ENCODE data around the gene FNIP2. TPM values are rescaled to one million over a fixed set of nuclear protein-coding genes. Genes with fewer than 3 reads are reported as not detected.
"Not testable (repeated sequence)": the region's sequence is repeated elsewhere in the genome, so short reads cannot be mapped to it uniquely, and the experiment has no call there.

The FNIP2 gene
- total and polyA plus RNA-seq, 9 of the 15 experiments (the other 6 are each of a cell fraction or from before 2014, with no cell fraction given), result 1.7 to 15.5 (median 8.3) TPM

DNA sequence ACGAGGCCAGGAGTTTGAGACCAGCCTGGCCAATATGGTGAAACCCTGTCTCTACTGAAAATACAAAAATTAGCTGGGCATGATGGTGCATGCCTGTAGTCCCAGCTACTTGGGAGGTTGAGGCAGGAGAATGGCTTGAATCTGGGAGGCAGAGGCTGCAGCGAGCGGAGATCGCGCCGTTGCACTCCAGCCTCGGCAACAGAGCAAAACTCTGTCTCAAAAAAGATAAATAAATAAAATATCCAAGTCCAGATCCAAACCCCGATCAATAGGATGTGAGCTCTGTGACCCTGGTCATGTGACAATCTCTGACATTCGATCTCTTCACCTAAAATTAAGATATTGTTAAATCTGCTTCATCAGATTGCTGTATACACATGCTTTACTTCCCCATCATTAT lies 187.5 kb downstream of the FNIP2 start:
- H3K79me2 ChIP-seq (ENCODE audit: control insufficient read depth, insufficient read depth, low read length); CTCF ChIA-PET (ENCODE audit: low intra/inter-chr PET ratio); H3K4me2 ChIP-seq (ENCODE audit: insufficient read depth, low read length); H3K27ac ChIP-seq (ENCODE audit: extremely low read depth, low read depth, low read length); H3K4me3 ChIP-seq; H3K4me1 ChIP-seq (replicated peaks in 1 of 2; ENCODE audit: control insufficient read depth in 2 of 2, insufficient read depth in 2 of 2, low read length in 2 of 2); H3K9ac ChIP-seq (ENCODE audit: insufficient read depth in 1 of 2, low read depth in 2 of 2, low read length in 2 of 2); ATAC-seq; H4K20me1 ChIP-seq (replicated peaks; ENCODE audit: control insufficient read depth, insufficient read depth, low read length); H2AFZ ChIP-seq (ENCODE audit: low read depth, low read length); FAIRE-seq; H3K9me1 ChIP-seq (ENCODE audit: control insufficient read depth, insufficient read depth, low read length); BruUV-seq (replicated peaks); H3K9me3 ChIP-seq (replicated peaks; ENCODE audit: control insufficient read depth, insufficient read depth, low read depth, low read length); H3K36me3 ChIP-seq (ENCODE audit: control insufficient read depth, insufficient read depth, low read length); POLR2A ChIA-PET; H3K27me3 ChIP-seq (ENCODE audit: control insufficient read depth in 2 of 2, insufficient read depth in 2 of 2, low read length in 2 of 2); intact Hi-C loops (cut with micrococcal nuclease); in situ Hi-C loops (cut with MboI); DNase-seq (ENCODE audit: extremely low read depth in 1 of 4, low spot score in 3 of 4): not testable (repeated sequence)
- 0 out of 2 replicates have a peak, but pooled peaks have one; percentile 26 for TF ChIP-seq EGR1 (conservative IDR thresholded peaks at IDR 0.05)
- TF ChIP-seq, protein P1, sequence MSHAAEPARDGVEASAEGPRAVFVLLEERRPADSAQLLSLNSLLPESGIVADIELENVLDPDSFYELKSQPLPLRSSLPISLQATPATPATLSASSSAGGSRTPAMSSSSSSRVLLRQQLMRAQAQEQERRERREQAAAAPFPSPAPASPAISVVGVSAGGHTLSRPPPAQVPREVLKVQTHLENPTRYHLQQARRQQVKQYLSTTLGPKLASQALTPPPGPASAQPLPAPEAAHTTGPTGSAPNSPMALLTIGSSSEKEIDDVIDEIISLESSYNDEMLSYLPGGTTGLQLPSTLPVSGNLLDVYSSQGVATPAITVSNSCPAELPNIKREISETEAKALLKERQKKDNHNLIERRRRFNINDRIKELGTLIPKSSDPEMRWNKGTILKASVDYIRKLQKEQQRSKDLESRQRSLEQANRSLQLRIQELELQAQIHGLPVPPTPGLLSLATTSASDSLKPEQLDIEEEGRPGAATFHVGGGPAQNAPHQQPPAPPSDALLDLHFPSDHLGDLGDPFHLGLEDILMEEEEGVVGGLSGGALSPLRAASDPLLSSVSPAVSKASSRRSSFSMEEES (CRISPR knock-in tag; IDR thresholded peaks at IDR 0.05), result peak; percentile 14; the same call in 1 of the 2 replicates
- WGBS (ENCODE audit: insufficient coverage, low coverage, missing lambda C conversion rate), result 65% methylated on average over 9 of the region's 9 CpGs

DNA sequence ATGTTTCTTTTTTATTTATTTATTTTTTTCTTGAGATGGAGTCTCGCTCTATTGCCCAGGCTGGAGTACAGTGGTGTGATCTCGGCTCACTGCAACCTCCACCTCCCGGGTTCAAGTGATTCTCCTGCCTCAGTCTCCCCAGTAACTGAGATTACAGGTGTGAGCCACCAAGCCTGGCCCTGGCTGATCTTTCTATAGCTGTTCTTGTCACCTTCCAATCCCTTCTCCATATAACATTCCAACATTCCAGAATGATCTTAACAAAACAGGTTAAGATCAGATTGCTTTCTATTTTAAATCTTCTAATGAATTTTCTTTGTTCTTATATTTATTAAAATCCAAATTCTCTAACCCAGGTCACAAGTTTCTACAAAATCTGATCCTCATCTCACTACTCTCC lies 188.1 kb downstream of the FNIP2 start:
- intact Hi-C loops (cut with micrococcal nuclease); BruUV-seq (replicated peaks): not testable (repeated sequence)
- WGBS (ENCODE audit: insufficient coverage, low coverage, missing lambda C conversion rate), result 37% methylated on average over 2 of the region's 3 CpGs

More for the DNA sequence above, 188.1 kb downstream of the FNIP2 start:
- H3K4me2 ChIP-seq (ENCODE audit: insufficient read depth, low read length); DNase-seq (ENCODE audit: extremely low read depth in 1 of 4, low spot score in 3 of 4); H3K9me3 ChIP-seq (replicated peaks; ENCODE audit: control insufficient read depth, insufficient read depth, low read depth, low read length); H3K4me3 ChIP-seq; H3K27ac ChIP-seq (ENCODE audit: extremely low read depth, low read depth, low read length); H3K9me1 ChIP-seq (ENCODE audit: control insufficient read depth, insufficient read depth, low read length); H3K27me3 ChIP-seq (ENCODE audit: control insufficient read depth in 2 of 2, insufficient read depth in 2 of 2, low read length in 2 of 2); ATAC-seq; H4K20me1 ChIP-seq (replicated peaks; ENCODE audit: control insufficient read depth, insufficient read depth, low read length); H3K79me2 ChIP-seq (ENCODE audit: control insufficient read depth, insufficient read depth, low read length); H3K4me1 ChIP-seq (replicated peaks in 1 of 2; ENCODE audit: control insufficient read depth in 2 of 2, insufficient read depth in 2 of 2, low read length in 2 of 2); H3K36me3 ChIP-seq (ENCODE audit: control insufficient read depth, insufficient read depth, low read length); in situ Hi-C loops (cut with MboI); CTCF ChIA-PET (ENCODE audit: low intra/inter-chr PET ratio); FAIRE-seq; H3K9ac ChIP-seq (ENCODE audit: insufficient read depth in 1 of 2, low read depth in 2 of 2, low read length in 2 of 2); POLR2A ChIA-PET; H2AFZ ChIP-seq (ENCODE audit: low read depth, low read length): not testable (repeated sequence)

Small RNA genes lying within 50 kb of the gene (small RNA-seq; reads per million reads assigned to genes)
- not detected for gene RF00157
- not detected for gene RNU6-128P

Other genes starting within 250 kb of the FNIP2 start
- not detected in 2 replicates for gene RXFP1, start 247.1 kb upstream of the FNIP2 start, total RNA-seq (2014; rRNA removed)
- gene RXFP1, start 247.1 kb upstream of the FNIP2 start, total RNA-seq (2014; rRNA removed; fragmentation: Illumina TruSeq; extraction: Trizol), result not detected in 2 replicates
- not detected in 2 replicates for gene RXFP1, start 247.1 kb upstream of the FNIP2 start, total RNA-seq (2015; rRNA removed; fragmentation: Illumina TruSeq; extraction: Trizol)
- not detected in 2 replicates for gene RXFP1, start 247.1 kb upstream of the FNIP2 start, total RNA-seq (2021)
- 0.06 TPM in 1 of 2 replicates, not detected in the other for gene RXFP1, start 247.1 kb upstream of the FNIP2 start, polyA plus RNA-seq (2011; rRNA removed)
- 0.04 TPM in 1 of 2 replicates, not detected in the other for gene RXFP1, start 247.1 kb upstream of the FNIP2 start, polyA plus RNA-seq (2014; fragmentation: Illumina TruSeq; extraction: Trizol)
- gene RXFP1, start 247.1 kb upstream of the FNIP2 start, polyA plus RNA-seq (2014; fragmentation: Nextera tagmentation; extraction: Ambion mirVana), result under 1 TPM in 1 of 2 experiments, not detected in 1; 0.03 TPM
- not detected in 2 replicates for gene RXFP1, start 247.1 kb upstream of the FNIP2 start, polyA plus RNA-seq (2014; rRNA removed)
- gene C4orf46, start 97.1 kb upstream of the FNIP2 start, total RNA-seq (2014; rRNA removed), result 9.7 and 12.9 TPM in 2 replicates
- 20.7 and 22.9 TPM in 2 replicates for gene C4orf46, start 97.1 kb upstream of the FNIP2 start, total RNA-seq (2014; rRNA removed; fragmentation: Illumina TruSeq; extraction: Trizol)
- 15.7 and 18.5 TPM in 2 replicates for gene C4orf46, start 97.1 kb upstream of the FNIP2 start, total RNA-seq (2015; rRNA removed; fragmentation: Illumina TruSeq; extraction: Trizol)
- gene C4orf46, start 97.1 kb upstream of the FNIP2 start, total RNA-seq (2021), result 13.7 and 17.0 TPM in 2 replicates
- gene C4orf46, start 97.1 kb upstream of the FNIP2 start, polyA plus RNA-seq (2011; rRNA removed), result 19.6 and 22.8 TPM in 2 replicates
- gene C4orf46, start 97.1 kb upstream of the FNIP2 start, polyA plus RNA-seq (2014; fragmentation: Illumina TruSeq; extraction: Trizol), result 20.8 and 24.4 TPM in 2 replicates
- 10 to 100 TPM; 11.6 to 11.7 TPM for gene C4orf46, start 97.1 kb upstream of the FNIP2 start, polyA plus RNA-seq (2014; fragmentation: Nextera tagmentation; extraction: Ambion mirVana)
- 13.3 and 17.8 TPM in 2 replicates for gene C4orf46, start 97.1 kb upstream of the FNIP2 start, polyA plus RNA-seq (2014; rRNA removed)
- 15.7 and 16.0 TPM in 2 replicates for gene ETFDH, start 96.7 kb upstream of the FNIP2 start, total RNA-seq (2014; rRNA removed)
- 25.9 and 30.4 TPM in 2 replicates for gene ETFDH, start 96.7 kb upstream of the FNIP2 start, total RNA-seq (2014; rRNA removed; fragmentation: Illumina TruSeq; extraction: Trizol)
- 24.9 and 26.7 TPM in 2 replicates for gene ETFDH, start 96.7 kb upstream of the FNIP2 start, total RNA-seq (2015; rRNA removed; fragmentation: Illumina TruSeq; extraction: Trizol)
- 21.1 and 21.7 TPM in 2 replicates for gene ETFDH, start 96.7 kb upstream of the FNIP2 start, total RNA-seq (2021)
- 21.9 and 29.8 TPM in 2 replicates for gene ETFDH, start 96.7 kb upstream of the FNIP2 start, polyA plus RNA-seq (2011; rRNA removed)
- gene ETFDH, start 96.7 kb upstream of the FNIP2 start, polyA plus RNA-seq (2014; fragmentation: Illumina TruSeq; extraction: Trizol), result 26.2 and 33.6 TPM in 2 replicates
- gene ETFDH, start 96.7 kb upstream of the FNIP2 start, polyA plus RNA-seq (2014; fragmentation: Nextera tagmentation; extraction: Ambion mirVana), result 10 to 100 TPM; 14.6 to 25.1 TPM
- gene ETFDH, start 96.7 kb upstream of the FNIP2 start, polyA plus RNA-seq (2014; rRNA removed), result 27.3 and 30.7 TPM in 2 replicates
- 70.3 and 73.7 TPM in 2 replicates for gene PPID, start 45.6 kb upstream of the FNIP2 start, total RNA-seq (2014; rRNA removed)
- gene PPID, start 45.6 kb upstream of the FNIP2 start, total RNA-seq (2014; rRNA removed; fragmentation: Illumina TruSeq; extraction: Trizol), result 112 and 113 TPM in 2 replicates
- 110 and 125 TPM in 2 replicates for gene PPID, start 45.6 kb upstream of the FNIP2 start, total RNA-seq (2015; rRNA removed; fragmentation: Illumina TruSeq; extraction: Trizol)
- 49.3 and 51.7 TPM in 2 replicates for gene PPID, start 45.6 kb upstream of the FNIP2 start, total RNA-seq (2021)
- 29.0 and 46.5 TPM in 2 replicates for gene PPID, start 45.6 kb upstream of the FNIP2 start, polyA plus RNA-seq (2011; rRNA removed)
- gene PPID, start 45.6 kb upstream of the FNIP2 start, polyA plus RNA-seq (2014; fragmentation: Illumina TruSeq; extraction: Trizol), result 122 and 160 TPM in 2 replicates
- 100 to 1,000 TPM in 1 of 2 experiments, 10 to 100 TPM in 1; 57.5 to 135 TPM for gene PPID, start 45.6 kb upstream of the FNIP2 start, polyA plus RNA-seq (2014; fragmentation: Nextera tagmentation; extraction: Ambion mirVana)
- 90.9 and 98.6 TPM in 2 replicates for gene PPID, start 45.6 kb upstream of the FNIP2 start, polyA plus RNA-seq (2014; rRNA removed)

All from K562 (cell line).